ENCODE data around the gene ARRDC1. TPM values are rescaled to one million over a fixed set of nuclear protein-coding genes. Genes with fewer than 3 reads are reported as not detected.

Gene ARRDC1
- total RNA-seq, 3 donors from 2014 or later, result 23.8 to 122 (median 57.0) TPM

DNA sequence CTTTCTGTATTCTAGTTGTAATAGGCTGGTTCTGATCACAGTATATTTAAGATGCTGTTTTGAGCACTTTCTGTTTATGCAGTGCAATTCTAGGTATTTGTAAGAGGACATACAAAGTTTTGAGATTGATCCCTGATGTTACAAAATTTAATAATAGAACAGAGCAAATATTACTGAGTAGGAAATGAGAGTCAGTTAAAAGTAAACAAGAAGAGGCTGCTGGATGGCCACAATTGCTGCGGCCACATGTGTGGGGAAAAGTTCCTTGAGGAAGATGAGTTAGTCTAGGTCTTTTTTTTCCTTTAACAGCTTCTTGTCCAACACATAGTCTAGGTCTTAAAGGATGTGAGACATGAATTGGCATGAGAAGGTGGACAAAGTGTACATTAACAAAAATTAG lies 24.6 kb downstream of the ARRDC1 start:
- intact Hi-C loops (cut with DNase I; ENCODE audit: low total_unique reads), result no loop called here
- no peak overlapping the region for H3K4me3 ChIP-seq
- no peaks in the 10 kb centered on the region for H3K27me3 ChIP-seq
- DNase-seq (ENCODE audit: low spot score in 2 of 2), result no peak
- H3K4me1 ChIP-seq, result peaks cover 0 to 10% of the 10 kb centered on the region in 2 donors
- H3K27ac ChIP-seq, result no peak overlapping the region
- no peaks in the 10 kb centered on the region for H3K9me3 ChIP-seq
- TF ChIP-seq CTCF (IDR thresholded peaks at IDR 0.05) (no peak), POLR2A (IDR thresholded peaks at IDR 0.05) (no peak), POLR2AphosphoS5 (IDR thresholded peaks at IDR 0.05) (no peak)
- H3K36me3 ChIP-seq, result no peaks in the 10 kb centered on the region

DNA sequence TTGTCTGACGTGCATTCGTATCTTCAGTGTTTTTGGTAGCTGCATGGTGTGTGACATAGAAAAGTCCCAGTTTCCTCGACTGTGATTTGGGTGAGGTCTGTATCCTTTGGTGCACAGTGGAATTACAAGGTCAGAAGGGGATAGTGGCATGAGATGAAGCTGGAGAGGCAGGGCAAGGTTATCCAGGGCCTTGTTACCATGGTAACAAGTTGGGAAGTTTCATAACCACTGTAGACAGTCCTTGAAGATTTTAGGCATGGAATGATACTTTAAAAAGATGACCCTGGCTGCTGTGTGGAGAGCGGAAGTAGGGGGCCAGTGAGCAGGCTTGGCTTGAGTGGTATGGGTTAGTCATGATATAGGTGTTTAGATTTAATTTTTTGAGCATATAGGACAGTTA lies 25.2 kb downstream of the ARRDC1 start:
- no peak for TF ChIP-seq POLR2A (IDR thresholded peaks at IDR 0.05)
- TF ChIP-seq POLR2AphosphoS5 (IDR thresholded peaks at IDR 0.05), result no peak
- no peak for TF ChIP-seq CTCF (IDR thresholded peaks at IDR 0.05)
- peaks cover 0 to 10% of the 10 kb centered on the region in 2 donors for H3K4me1 ChIP-seq
- intact Hi-C loops (cut with DNase I; ENCODE audit: low total_unique reads), result no loop called here
- H3K27me3 ChIP-seq, result no peaks in the 10 kb centered on the region
- H3K9me3 ChIP-seq, result no peaks in the 10 kb centered on the region
- peak overlapping the region in 1 of 2 donors; percentile 21 for H3K27ac ChIP-seq
- no peak overlapping the region for H3K4me3 ChIP-seq
- no peaks in the 10 kb centered on the region for H3K36me3 ChIP-seq
- DNase-seq (ENCODE audit: low spot score in 2 of 2), result no peak

DNA sequence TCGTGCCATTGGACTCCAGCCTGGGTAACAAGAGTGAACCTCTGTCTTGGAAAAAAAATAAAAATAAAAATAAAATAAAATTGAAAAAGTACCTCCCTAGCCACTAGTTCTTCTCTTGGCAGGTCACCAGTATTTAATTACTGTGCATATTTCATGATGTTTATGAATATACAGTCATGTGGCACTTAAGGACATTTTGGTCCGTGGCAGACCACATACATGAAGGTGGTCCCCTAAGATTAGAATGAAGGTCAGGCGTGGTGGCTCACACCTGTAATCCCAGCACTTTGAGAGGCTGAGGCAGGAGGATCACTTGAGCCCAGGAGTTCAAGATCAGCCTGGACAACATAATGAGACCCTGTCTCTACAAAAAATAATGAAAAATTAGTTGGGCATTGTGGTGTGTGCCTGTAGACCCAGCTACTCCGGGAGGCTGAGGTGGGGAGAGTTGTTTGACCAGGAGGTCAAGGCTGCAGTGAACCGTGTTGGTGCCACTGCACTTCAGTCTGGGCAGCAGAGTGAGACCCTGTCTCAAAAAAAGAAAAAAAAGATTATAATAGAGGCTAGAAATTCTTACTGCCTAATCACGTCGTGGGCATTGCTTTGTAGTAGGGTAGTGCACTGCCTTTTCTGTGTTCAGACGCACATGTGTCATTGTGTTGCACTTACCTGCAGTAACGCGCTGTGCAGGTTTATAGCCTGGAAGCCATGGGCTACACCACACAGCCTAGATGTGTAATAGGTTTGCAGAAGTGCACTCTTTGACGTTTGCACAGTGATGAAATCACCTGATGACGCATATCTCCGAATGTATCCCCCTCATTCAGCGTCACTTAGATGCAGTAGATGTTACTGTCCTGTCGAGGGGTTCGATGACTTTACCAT lies 26.1 kb downstream of the ARRDC1 start:
- Histone ChIP-seq H3K4me3 (no peak overlapping the region), H3K27ac (no peak overlapping the region), H3K36me3 (no peaks in the 10 kb centered on the region), H3K9me3 (no peaks in the 10 kb centered on the region), H3K27me3 (no peaks in the 10 kb centered on the region), H3K4me1 (peaks cover 0 to 10% of the 10 kb centered on the region in 2 donors)
- intact Hi-C loops (cut with DNase I; ENCODE audit: low total_unique reads), result no loop called here
- TF ChIP-seq CTCF (IDR thresholded peaks at IDR 0.05), result no peak
- no peak for TF ChIP-seq POLR2A (IDR thresholded peaks at IDR 0.05)
- TF ChIP-seq POLR2AphosphoS5 (IDR thresholded peaks at IDR 0.05), result no peak
- no peak for DNase-seq (ENCODE audit: low spot score in 2 of 2)

GRCh38 chr9:137632230-137633161 lies 27.0 kb downstream of the ARRDC1 start:
- DNase-seq (ENCODE audit: low spot score in 2 of 2), result no peak
- H3K27ac ChIP-seq, result peak overlapping the region in 1 of 2 donors; percentile 7

More at GRCh38 chr9:137632230-137633161, 27.0 kb downstream of the ARRDC1 start:
- Histone ChIP-seq H3K27me3 (no peaks in the 10 kb centered on the region), H3K36me3 (no peaks in the 10 kb centered on the region), H3K9me3 (no peaks in the 10 kb centered on the region), H3K4me3 (peak overlapping the region in 1 of 3 donors; percentile 3), H3K4me1 (peaks cover 0 to 10% of the 10 kb centered on the region in 2 donors)
- intact Hi-C loops (cut with DNase I; ENCODE audit: low total_unique reads), result no loop called here
- TF ChIP-seq POLR2AphosphoS5 (IDR thresholded peaks at IDR 0.05), result no peak
- no peak for TF ChIP-seq CTCF (IDR thresholded peaks at IDR 0.05)
- TF ChIP-seq POLR2A (IDR thresholded peaks at IDR 0.05), result no peak
